ENCODE results near the gene PPP1R14C.
"Not testable (repeated sequence)": the region's sequence is repeated elsewhere in the genome, so short reads cannot be mapped to it uniquely, and the experiment has no call there.

The PPP1R14C gene

GRCh38 chr6:150230164-150230561 lies 87.3 kb downstream of the PPP1R14C start:
- no peak for DNase-seq (ENCODE audit: low spot score in 2 of 2)
- no peak overlapping the region for H3K4me3 Mint-ChIP-seq
- no peak overlapping the region for H3K27ac Mint-ChIP-seq
- no peaks in the 10 kb centered on the region for H3K9me3 Mint-ChIP-seq
- ATAC-seq, result no peak
- H3K36me3 Mint-ChIP-seq, result no peaks in the 10 kb centered on the region
- peaks cover 10% of the 10 kb centered on the region for H3K4me1 Mint-ChIP-seq

GRCh38 chr6:150230832-150231524 lies 88.1 kb downstream of the PPP1R14C start:
- no peak for DNase-seq (ENCODE audit: low spot score in 2 of 2)
- peaks cover 18% of the 10 kb centered on the region for H3K4me1 Mint-ChIP-seq

DNA sequence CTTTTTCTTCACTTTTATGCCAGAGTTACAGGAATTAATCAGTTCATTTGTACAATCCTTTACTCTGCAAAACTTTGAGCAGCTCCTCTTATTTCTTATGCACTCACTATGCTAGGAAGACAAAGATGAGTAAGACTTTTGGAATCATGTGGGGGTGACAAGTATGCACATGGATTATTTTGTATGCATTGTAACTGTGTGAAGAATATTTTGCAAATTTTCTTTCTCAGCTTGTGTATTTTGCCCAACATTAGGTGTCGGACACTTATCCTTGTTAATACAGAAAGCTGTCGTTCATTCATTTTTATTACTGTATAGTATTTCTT lies 88.6 kb downstream of the PPP1R14C start:
- no peak for ATAC-seq
- peaks cover 23% of the 10 kb centered on the region for H3K4me1 Mint-ChIP-seq

More at GRCh38 chr6:150230832-150231524, 88.1 kb downstream of the PPP1R14C start:
- H3K27ac Mint-ChIP-seq, result no peak overlapping the region
- H3K9me3 Mint-ChIP-seq, result no peaks in the 10 kb centered on the region
- no peaks in the 10 kb centered on the region for H3K36me3 Mint-ChIP-seq
- ATAC-seq, result no peak
- H3K4me3 Mint-ChIP-seq, result no peak overlapping the region

GRCh38 chr6:150233843-150234269 lies 91.0 kb downstream of the PPP1R14C start:
- Mint-ChIP-seq H3K4me1 (peaks cover 28% of the 10 kb centered on the region), H3K27ac (no peak overlapping the region), H3K36me3 (no peaks in the 10 kb centered on the region), H3K9me3 (no peaks in the 10 kb centered on the region), H3K4me3 (no peak overlapping the region)
- ATAC-seq (no peak), DNase-seq (ENCODE audit: low spot score in 2 of 2) (no peak)

More for the DNA sequence above, 88.6 kb downstream of the PPP1R14C start:
- no peak overlapping the region for H3K4me3 Mint-ChIP-seq
- no peaks in the 10 kb centered on the region for H3K36me3 Mint-ChIP-seq
- H3K27ac Mint-ChIP-seq, result no peak overlapping the region
- H3K9me3 Mint-ChIP-seq, result no peaks in the 10 kb centered on the region
- DNase-seq (ENCODE audit: low spot score in 2 of 2), result no peak

DNA sequence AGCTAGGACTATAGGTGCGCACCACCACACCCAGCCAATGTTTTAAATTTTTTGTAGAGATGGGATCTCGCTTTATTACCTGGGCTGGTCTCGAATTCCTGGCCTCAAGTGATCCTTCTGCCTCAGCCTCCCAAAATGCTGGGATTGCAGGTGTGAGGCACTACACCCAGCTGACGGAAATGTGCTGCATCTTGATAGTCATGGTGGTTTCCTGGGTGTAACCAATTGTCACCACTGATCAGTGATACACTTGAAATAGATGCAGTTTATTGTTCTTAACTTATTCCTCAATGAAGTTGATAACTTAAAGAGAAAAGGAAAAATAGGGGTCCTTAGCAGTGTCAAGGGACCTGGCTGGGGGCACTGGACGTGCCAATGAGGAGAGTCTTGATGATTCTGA lies 92.4 kb downstream of the PPP1R14C start:
- DNase-seq (ENCODE audit: low spot score in 2 of 2), result no peak
- H3K4me3 Mint-ChIP-seq, result no peak overlapping the region

DNA sequence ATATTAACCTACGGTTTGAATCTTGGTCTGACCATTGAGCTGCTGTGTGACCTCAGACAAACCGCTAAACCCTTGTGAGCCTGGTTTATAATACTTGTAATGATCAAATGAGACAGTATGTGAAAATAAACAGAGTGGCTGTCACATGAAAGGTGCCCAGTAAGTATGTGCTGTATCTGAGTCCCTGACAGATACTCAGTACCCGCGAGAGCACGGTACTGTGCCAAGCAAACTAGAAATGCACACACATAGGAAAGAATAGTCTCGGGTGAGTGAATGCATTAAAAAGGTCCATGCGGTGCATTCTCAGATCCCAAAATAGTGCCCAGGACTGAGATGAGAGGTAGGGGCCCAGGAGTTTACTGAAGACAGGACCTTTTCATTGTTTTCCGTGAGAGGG lies 93.3 kb downstream of the PPP1R14C start:
- Mint-ChIP-seq H3K4me3 (no peak overlapping the region), H3K4me1 (peaks cover 21% of the 10 kb centered on the region), H3K27ac (no peak overlapping the region), H3K9me3 (no peaks in the 10 kb centered on the region), H3K36me3 (no peaks in the 10 kb centered on the region)
- DNase-seq (ENCODE audit: low spot score in 2 of 2) (no peak), ATAC-seq (no peak)

More for the DNA sequence above, 92.4 kb downstream of the PPP1R14C start:
- peak; percentile 55 for ATAC-seq
- H3K36me3 Mint-ChIP-seq, result no peaks in the 10 kb centered on the region
- H3K27ac Mint-ChIP-seq, result no peak overlapping the region
- no peaks in the 10 kb centered on the region for H3K9me3 Mint-ChIP-seq
- H3K4me1 Mint-ChIP-seq, result peaks cover 23% of the 10 kb centered on the region

DNA sequence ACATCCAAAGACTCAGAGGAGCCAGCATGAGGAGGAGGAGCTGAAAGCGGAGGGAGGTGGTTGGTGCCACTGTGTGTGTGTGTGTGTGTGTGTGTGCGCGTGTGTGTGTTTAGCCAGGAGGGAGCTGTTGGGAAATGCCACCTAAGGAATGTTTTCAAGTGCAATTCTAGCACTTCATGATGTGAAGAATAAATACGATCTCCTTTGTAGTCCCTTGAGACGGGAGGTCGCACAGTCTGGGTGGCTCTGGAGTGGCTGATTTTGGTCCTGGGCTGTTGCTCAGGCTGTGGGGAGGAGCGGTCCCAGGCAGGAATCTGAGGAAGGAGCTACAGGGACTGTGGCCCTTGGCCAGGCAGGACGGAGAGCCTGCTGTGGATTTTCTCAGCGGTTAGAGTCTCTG lies 93.7 kb downstream of the PPP1R14C start:
- H3K36me3 Mint-ChIP-seq, result no peaks in the 10 kb centered on the region
- H3K4me3 Mint-ChIP-seq, result no peak overlapping the region
- no peak overlapping the region for H3K27ac Mint-ChIP-seq
- peaks cover 21% of the 10 kb centered on the region for H3K4me1 Mint-ChIP-seq
- no peaks in the 10 kb centered on the region for H3K9me3 Mint-ChIP-seq
- ATAC-seq, result no peak
- no peak for DNase-seq (ENCODE audit: low spot score in 2 of 2)

DNA sequence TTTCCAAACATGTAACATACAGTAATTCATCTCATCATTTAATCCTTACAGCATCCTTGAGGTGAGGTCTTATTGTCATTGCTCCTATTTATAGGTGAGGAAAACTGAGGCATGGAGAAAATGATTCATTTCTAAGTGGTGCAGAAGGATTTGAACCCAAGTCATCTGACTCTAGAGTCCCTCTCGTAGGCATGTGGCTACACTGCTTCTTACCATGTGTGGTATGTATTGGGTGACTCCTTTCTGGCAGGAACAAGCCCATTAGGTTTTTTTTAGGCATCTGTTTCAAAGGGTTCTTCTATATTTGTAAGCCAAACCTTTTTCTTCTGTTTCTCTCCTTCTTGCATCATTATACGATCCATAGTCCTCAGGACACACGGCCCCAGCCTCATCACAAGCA lies 94.8 kb downstream of the PPP1R14C start:
- peaks cover 28% of the 10 kb centered on the region for H3K4me1 Mint-ChIP-seq
- H3K27ac Mint-ChIP-seq, result no peak overlapping the region
- no peak for ATAC-seq
- DNase-seq (ENCODE audit: low spot score in 2 of 2), result no peak
- H3K4me3 Mint-ChIP-seq, result no peak overlapping the region
- no peaks in the 10 kb centered on the region for H3K36me3 Mint-ChIP-seq
- no peaks in the 10 kb centered on the region for H3K9me3 Mint-ChIP-seq

GRCh38 chr6:150238336-150238741 lies 95.5 kb downstream of the PPP1R14C start:
- H3K27ac Mint-ChIP-seq, result no peak overlapping the region
- no peaks in the 10 kb centered on the region for H3K9me3 Mint-ChIP-seq
- peaks cover 28% of the 10 kb centered on the region for H3K4me1 Mint-ChIP-seq
- DNase-seq (ENCODE audit: low spot score in 2 of 2) (no peak), ATAC-seq (no peak)
- H3K4me3 Mint-ChIP-seq, result no peak overlapping the region
- no peaks in the 10 kb centered on the region for H3K36me3 Mint-ChIP-seq

- no peak for DNase-seq (ENCODE audit: low spot score in 2 of 2)
- Mint-ChIP-seq H3K4me3 (no peak overlapping the region), H3K9me3 (no peaks in the 10 kb centered on the region), H3K36me3 (no peaks in the 10 kb centered on the region), H3K4me1 (peaks cover 28% of the 10 kb centered on the region), H3K27ac (no peak overlapping the region)
- ATAC-seq, result no peak
Observed at GRCh38 chr6:150238846-150239407, 96.1 kb downstream of the PPP1R14C start.

GRCh38 chr6:150241756-150242155 lies 98.9 kb downstream of the PPP1R14C start:
- H3K36me3 Mint-ChIP-seq, H3K4me3 Mint-ChIP-seq, H3K9me3 Mint-ChIP-seq, H3K4me1 Mint-ChIP-seq: not testable (repeated sequence)
- ATAC-seq, result peak; percentile 96
- peak overlapping the region; percentile 32 for H3K27ac Mint-ChIP-seq
- DNase-seq (ENCODE audit: low spot score in 2 of 2), result peak; percentile 30 to 75

DNA sequence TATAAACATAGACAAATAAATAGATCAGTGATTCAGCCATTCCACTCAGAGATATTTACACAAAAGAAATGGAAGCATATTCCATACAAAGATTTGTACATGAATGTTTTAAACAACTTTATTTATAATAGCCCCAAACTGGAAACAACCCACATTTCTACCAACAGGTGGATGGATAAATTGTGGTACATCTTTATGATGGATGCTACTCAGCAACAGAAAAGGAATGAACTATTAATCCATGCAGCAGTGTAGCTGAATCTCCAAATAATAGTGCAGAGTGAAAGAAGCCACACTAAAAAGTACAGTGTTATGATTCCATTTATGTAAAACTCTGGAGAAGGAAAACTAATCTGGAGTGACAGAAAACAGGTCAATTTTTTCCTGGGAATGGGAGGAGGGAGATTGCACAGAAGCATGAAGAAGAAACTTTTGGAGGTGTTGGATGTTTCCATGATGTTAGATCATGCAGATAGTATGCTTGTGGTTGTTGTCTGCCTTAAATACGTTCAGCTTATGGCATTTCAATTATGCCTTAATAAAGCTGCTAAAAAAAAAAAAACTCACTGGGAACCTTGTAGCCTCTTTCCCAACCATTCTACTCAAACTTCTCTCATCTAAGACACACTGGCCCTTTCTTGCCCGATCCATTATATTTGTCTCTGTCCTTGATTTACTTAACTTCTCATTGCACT lies 100.9 kb downstream of the PPP1R14C start:
- H3K36me3 Mint-ChIP-seq, result no peaks in the 10 kb centered on the region
- DNase-seq (ENCODE audit: low spot score in 2 of 2) (no peak), ATAC-seq (no peak)
- peaks cover 8% of the 10 kb centered on the region for H3K4me1 Mint-ChIP-seq
- peaks cover 8% of the 10 kb centered on the region for H3K9me3 Mint-ChIP-seq
- no peak overlapping the region for H3K27ac Mint-ChIP-seq
- no peak overlapping the region for H3K4me3 Mint-ChIP-seq

DNA sequence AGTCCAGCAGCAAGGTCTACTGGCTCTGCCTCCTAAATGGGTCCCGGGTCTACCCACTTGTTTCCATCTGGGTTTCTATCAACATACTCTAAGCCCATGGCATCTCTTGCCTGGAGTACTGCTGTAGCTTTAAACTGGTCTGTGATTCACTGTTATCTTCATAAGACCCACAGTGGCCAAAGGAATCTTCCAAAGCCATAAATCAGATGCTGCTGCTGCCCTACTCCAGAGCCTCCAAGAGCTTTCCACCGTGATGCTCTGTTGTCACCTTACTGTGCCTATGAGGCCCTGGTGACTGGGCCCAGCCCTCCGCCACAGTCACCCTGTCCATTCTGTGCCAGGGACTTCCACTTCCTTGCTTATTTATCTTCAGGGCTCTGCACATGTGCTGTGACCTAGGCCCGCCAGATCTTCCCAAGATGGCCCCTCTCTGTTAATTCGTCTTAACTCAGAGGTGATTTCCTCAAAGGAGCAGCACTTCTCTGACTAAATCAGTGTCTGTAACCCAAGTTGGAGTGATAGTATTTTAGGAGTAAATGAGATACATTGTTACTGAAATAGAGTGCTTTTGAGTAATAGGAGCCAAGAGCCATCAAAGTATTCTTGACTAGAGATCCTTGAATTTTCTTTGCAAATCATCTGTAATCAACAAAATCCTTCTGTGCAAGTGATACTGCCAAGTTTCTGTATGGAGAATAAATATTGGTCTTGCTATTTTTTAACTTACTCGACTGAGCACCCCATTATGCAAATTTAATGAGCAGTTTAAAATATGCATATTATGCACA lies 102.5 kb downstream of the PPP1R14C start:
- Mint-ChIP-seq H3K27ac (no peak overlapping the region), H3K9me3 (peaks cover 9% of the 10 kb centered on the region), H3K4me3 (no peak overlapping the region), H3K4me1 (peaks cover 8% of the 10 kb centered on the region), H3K36me3 (no peaks in the 10 kb centered on the region)
- ATAC-seq, result no peak
- DNase-seq (ENCODE audit: low spot score in 2 of 2), result no peak

DNA sequence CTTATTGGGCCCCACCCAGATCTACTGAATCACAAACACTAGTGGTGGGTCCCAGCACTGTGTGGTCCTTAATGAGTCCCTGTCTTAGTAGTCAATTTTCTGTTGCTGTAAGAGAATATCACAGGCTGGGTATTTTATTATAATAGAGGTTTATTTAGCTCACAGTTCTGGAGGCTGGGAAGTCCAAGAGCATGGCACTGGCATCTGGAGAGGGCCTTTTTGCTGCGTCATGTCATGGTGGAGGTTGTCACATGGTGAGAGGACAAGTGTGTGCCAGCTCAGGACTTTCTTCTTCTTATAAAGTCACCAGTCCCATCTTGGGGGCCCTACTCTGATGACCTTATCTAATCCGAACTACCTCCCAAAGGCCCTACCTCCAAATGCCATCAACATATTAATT lies 105.0 kb downstream of the PPP1R14C start:
- ATAC-seq (no peak), DNase-seq (ENCODE audit: low spot score in 2 of 2) (no peak)
- no peak overlapping the region for H3K27ac Mint-ChIP-seq
- peaks cover 9% of the 10 kb centered on the region for H3K9me3 Mint-ChIP-seq
- no peak overlapping the region for H3K4me3 Mint-ChIP-seq
- no peaks in the 10 kb centered on the region for H3K36me3 Mint-ChIP-seq
- H3K4me1 Mint-ChIP-seq, result peaks cover 4% of the 10 kb centered on the region

DNA sequence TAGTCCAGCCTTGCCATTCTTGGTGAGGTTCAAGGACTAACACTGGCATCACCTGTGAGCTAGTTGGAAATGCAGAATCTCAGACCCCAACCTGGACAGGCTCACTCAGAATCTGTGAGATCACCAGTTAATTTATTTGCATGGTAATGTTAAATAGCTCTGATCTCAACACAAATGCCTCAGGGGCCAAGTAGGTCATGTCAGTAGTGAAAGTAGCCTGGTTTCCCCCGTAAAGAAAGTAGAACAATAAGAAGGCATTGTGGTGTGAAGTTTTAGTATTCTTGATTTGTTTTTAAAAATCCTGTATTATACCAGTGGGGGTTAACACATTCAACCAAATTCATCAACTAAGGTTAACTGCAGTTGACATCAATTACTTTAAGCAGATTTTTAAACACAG lies 105.5 kb downstream of the PPP1R14C start:
- DNase-seq (ENCODE audit: low spot score in 2 of 2), result no peak
- ATAC-seq, result peak; percentile 43
- peaks cover 9% of the 10 kb centered on the region for H3K4me1 Mint-ChIP-seq
- no peaks in the 10 kb centered on the region for H3K36me3 Mint-ChIP-seq
- H3K4me3 Mint-ChIP-seq, result no peak overlapping the region
- peaks cover 9% of the 10 kb centered on the region for H3K9me3 Mint-ChIP-seq
- H3K27ac Mint-ChIP-seq, result no peak overlapping the region

All from stimulated activated effector memory CD8-positive, alpha-beta T cell treated with anti-CD3 and anti-CD28 coated beads, Interleukin-12 subunit alpha, Interleukin-12 subunit beta, amount 100 ng/mL, for 72 hours (primary cell).